OCI-M1 (cell line): ENCODE data around the gene TFF1.

Source experiments
- DNase-seq: peaks from one replicate; lab custom pipeline; 2025; lab: John Stamatoyannopoulos, UW

TFF1 gene

GRCh38 chr21:42362700-42363099, 3.6 kb downstream of the TFF1 start:
- DNase-seq: no peak

GRCh38 chr21:42362198-42362597, 4.1 kb downstream of the TFF1 start:
- DNase-seq: no peak

DNA sequence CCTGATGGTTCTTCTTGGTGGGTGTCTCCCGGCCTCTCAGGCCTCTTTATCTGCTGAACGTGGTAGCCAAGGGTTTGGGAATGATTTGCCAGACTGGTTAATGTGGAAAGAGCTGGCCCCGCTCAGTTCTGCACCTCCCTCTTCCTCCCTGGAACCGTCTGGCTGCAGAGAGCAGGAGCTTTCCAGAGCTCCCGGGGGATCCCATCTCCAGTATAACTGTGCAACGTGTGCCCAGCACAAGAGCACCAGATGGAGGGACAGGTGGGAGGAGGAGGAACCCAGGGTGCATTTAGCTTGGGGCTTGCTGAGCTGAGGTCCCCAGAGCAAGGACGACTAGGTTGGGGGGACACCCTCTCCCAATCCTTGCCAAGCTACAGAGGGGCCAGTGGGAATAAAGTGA, 5.0 kb downstream of the TFF1 start:
- DNase-seq: no peak

DNA sequence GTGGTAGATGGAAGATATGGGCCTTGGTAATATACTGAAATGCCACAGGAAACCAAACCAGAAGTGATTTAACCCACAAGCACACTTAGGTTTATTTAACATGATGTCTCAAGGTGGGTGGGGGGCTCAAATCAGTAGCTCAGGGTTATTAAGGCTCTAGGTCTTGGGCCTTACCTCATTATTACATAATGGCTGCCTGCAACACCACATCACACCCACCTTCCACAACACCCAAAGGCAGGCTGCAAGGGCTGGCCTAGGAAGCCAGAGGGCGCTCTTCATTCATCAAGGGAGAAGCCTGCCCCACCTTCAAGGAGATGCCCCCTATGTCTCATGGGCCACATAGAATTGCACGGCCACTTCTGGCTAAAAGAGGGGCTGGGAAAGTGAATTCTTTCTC, 6.0 kb downstream of the TFF1 start:
- DNase-seq: peak; percentile 19

GRCh38 chr21:42358937-42359336, 7.4 kb downstream of the TFF1 start:
- no peak for DNase-seq

DNA sequence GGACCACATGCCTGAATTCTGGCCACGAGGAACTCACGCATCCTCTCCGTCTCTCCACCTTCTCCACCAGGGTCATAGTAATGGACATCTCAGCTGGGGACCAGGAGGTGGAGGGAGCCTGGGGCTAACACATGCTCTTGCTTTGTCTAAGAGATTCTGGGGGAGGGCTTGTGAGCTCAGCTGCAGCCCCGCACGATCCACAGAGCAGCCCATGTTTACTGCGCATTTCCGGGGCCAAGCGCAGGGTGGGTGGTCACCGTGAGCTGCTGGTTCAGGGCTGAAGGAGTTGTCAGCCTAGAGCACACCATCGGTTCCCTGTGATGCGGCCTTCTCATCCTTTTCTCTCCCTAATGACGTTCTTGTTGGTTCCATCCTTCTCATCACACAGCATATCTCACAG, 8.1 kb downstream of the TFF1 start:
- DNase-seq: no peak

DNA sequence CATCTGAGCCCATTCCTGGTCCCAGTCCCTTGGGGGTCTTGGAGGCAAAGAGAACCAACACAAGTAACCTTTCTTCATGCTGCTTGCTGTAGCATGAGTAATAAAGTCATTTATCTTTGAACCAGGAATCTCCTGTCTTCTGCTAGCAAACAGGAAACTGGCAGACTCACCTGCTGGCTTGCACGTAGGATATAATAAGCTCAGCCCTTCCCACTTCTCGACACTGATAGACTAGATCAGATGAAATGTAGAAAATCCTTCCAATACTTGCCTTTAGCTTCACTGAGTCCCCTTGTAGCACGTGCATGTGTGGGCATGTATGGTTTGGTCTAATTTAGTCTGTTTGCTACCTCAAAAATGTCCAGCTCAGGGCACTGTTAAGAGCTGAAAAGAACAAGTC, 9.0 kb downstream of the TFF1 start:
- no peak for DNase-seq

DNA sequence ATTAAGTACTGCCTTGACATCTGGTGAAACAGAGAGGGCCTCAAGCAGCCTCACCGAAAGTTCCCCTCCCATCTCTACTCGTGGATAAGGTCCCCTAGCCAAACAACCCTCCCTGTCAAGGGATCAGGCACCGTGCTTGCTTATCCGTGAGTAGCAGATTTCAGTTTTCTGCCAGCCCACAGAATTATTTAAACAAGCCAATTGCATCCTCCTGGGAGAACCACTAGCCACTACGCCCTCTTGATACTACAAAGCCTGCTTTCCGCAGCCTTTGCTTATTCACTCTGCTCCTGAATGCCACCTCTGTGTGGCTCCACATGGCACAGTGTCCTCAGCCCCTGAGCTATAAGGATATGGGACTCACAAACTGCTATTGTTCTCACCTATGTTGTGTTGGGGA, 9.7 kb downstream of the TFF1 start:
- no peak for DNase-seq

DNA sequence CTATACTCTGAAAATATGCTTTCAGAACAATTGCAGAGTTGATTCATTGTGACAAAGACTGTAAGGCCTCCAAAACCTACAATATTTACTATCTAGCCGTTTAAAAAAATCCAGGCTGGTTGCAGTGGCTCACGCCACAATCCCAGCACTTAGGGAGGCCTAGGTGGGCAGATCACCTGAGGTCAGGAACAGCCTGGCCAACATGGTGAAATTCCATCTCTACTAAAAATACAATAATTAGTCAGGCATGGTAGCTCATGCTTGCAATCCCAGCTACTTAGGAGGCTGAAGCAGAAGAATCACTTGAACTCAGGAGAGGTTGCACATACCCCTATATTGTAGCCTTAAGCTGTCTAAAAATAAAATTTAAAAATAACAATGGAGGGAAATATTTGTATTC, 10.3 kb downstream of the TFF1 start:
- DNase-seq: no peak

GRCh38 chr21:42353623-42354022, 12.7 kb downstream of the TFF1 start:
- DNase-seq: no peak

GRCh38 chr21:42352441-42353095, 13.8 kb downstream of the TFF1 start:
- DNase-seq: no peak

GRCh38 chr21:42351626-42352440, 14.5 kb downstream of the TFF1 start:
- DNase-seq: no peak

GRCh38 chr21:42350927-42351426, 15.4 kb downstream of the TFF1 start, which contains the start of gene TFF2:
TSS of gene TFF2 (minus strand) at chr21:42350994. CDS start at chr21:42350957, 37 bp downstream.
- no peak for DNase-seq

DNA sequence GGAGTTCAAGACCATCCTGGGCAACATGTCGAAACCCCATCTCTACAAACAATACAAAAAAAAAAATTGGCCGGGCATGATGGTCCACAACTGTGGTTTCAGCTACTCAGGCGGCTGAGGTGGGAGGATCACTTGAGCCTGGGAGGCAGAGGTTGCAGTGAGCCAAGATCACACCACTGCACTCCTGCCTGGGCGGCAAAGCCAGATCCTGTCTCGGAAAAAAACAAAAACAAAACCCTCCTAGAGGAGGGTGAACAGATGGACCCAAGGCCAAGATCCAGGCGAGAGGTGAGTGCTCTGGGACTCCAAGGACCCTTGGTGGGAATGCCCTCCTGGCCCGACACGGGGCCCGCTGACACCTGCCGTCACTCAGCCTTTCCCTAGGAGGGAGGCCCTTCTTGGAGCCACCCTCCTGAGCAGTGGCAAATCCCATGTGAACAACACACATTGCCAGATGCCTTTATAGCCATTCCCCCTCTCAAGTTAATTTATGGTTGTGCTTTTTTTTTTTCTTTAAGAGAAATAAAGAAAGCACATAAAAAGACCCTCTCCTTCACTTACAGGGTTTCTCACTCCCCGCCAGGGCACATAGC, 15.9 kb downstream of the TFF1 start:
- no peak for DNase-seq

DNA sequence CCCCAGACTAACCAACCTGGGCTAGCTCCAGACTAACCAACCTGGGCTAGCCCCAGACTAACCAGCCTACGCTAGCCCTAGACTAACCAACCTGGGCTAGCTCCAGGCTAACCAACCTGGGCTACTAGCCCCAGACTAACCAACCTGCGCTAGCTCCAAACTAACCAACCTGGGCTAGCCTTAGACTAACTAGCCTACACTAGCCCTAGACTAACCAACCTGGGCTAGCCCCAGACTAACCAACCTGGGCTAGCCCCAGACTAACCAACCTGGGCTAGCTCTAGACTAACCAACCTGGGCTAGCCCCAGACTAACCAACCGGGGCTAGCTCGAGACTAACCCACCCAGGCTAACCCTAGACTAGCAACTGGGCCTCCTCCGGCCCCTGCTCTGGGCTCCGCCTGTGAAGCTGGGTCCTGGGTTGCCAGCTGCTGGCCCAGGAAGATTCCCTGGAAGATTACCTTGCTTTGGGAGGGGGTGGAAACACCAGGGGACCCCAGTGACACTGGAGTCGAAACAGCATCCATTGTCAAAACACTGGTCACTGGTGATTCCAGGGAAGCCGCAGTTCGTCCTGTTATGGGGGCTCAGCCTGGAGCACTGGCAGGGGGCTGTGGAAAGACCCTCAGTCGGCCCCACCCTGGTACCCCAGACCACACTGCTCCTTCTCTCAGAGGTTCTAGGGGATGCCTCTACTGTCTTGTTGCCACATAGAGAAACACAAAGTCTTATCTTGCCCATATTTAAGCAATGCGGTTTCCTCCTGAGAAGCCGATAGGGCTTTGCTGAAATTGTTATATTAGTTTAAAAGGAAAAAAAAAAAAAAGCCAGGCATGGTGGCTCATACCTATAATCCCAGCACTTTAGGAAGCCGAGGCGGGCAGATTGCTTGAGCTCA, 16.7 kb downstream of the TFF1 start:
- DNase-seq: peak; percentile 81

- DNase-seq: no peak
These were observed 17.6 kb downstream of the TFF1 start for GRCh38 chr21:42348762-42349161.

- no peak for DNase-seq
These were observed 18.6 kb downstream of the TFF1 start for GRCh38 chr21:42347601-42348327.

DNA sequence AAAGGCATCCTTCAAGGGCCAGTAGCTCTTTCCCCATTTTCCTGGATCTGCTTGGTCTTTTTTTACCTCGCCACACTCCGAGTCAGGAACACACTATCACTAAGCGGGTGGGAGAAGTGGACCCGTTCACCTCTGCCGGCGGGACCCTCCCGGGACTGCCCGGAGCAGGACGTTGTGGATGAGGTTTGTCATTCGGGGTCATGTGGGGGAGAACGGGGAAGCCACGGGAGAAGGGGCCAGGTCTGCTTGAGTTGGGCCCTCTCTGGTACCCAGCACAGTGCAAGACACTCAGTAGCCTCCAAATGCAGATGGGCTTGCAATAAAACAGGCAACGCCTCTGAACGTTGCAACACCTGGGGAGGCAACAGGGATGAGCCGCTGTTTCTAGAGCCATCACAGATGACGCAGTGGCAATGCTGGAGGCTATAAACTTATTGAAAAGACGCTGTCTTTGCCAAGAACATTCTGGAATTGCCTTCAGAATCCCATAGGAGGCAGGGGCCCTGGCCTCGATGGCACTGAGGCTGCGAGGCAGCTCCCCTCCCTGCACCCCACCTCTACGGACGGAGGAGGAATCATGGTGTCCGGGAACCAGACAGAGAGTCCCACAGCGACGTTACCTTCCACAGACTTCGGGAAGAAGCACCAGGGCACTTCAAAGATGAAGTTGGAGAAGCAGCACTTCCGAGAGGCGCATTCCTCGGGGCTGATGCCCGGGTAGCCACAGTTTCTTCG, 19.3 kb downstream of the TFF1 start:
- DNase-seq: no peak

GRCh38 chr21:42346441-42346840, 19.9 kb downstream of the TFF1 start:
- no peak for DNase-seq

DNA sequence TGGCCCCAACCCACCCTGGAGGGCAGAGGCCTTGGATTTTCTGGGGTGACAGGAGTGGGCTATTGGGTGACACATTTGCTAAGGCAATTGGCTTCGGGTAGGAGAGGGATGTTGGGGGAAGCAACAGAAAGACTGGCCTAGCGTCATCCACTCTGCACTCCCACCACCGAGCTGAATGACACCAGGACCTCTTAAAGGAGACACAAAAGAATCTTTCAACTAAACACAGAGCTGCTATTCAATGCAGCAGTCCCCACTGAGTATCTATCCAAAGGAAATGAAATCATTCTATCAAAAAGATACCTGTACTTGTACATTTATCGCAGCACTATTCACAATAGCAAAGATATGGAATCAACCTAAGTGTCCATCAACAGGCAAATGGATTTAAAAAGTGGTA, 21.7 kb downstream of the TFF1 start:
- DNase-seq: no peak
